ENCODE data around the gene DLG1.

GRCh38 chr3:197189623-197190022, 108.8 kb downstream of the DLG1 start:
- TF ChIP-seq CTCF (IDR thresholded peaks at IDR 0.05; ENCODE audit: poor library complexity) (no peak), EZH2phosphoT487 (IDR thresholded peaks at IDR 0.05; ENCODE audit: low read depth, severe bottlenecking, unreplicated experiment) (no peak)
